HG03097 (cell line): ENCODE measurements around the gene TYMS.

ENCODE experiments used
- ATAC-seq: cut with Tn5 transposase; IDR thresholded peaks from one replicate; pipeline ENCODE4 v1.9.1; 2021; ENCODE audit not compliant: unreplicated experiment, low FRiP score

Gene TYMS

DNA sequence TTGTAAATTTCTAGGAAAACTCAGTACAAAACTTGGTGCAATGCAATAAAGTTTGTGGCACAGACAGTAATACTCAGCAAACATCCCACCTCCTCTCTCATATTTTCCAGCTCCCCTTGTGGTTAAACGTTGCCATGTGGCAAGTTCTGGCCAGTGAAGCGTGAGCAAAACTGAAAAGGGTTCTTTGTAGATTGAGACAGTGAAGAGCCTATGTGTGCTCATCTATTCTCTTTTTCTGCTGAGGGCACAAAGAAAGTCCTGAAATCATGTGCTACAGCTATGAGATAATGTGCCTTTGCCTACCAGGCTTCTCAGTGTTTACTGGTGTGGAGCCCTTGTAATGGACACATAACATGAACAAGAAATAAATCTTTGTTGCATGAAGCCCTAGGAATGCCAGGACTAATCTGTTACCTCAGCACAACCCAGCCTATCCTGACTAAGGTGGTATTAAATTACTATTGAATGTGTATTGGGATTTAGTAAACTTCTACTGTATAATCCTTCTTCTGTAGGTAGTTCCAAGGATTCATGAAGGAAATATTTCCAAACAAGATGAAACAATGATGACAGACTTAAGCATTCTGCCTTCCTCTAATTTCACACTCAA, 13.0 kb upstream of the TYMS start:
- ATAC-seq: no peak

DNA sequence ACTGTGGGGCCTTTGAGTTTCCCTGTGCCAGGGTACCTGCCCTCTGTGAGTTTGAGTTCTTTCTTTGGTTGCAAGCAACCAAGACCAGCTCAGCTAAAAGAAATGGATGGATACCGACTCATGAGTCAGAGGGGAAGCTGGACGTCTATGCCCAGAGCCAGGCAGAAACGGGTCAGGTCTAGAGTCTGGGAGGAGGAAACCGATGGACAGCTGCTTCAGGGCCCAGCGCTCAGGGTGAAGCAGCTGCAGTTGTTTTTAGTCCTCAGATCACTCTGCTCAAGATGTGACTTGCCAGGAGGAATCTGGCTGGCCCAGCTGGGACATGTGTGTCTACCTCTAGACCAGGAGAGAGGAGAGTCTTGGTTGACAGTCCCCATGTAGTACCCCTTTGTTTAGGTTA, 10.1 kb upstream of the TYMS start:
- no peak for ATAC-seq

DNA sequence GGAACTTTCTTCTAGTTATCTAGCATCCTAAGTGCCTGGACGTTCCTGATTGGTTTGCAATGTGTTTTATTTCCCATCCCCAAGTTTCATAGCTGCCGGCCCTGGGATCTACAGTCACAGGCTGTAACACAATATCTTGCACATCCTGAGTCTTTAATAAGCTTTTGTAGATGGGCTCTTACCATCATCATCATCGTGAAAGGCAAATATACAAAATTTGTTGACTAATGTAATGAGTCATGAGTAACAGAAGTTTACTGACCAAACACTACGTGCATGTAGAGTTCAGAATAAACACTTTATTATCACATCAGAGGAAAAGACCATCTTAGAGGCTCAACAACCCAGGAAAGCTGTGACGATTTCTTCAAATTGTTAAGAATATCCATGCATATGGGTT, 8.1 kb upstream of the TYMS start:
- no peak for ATAC-seq

DNA sequence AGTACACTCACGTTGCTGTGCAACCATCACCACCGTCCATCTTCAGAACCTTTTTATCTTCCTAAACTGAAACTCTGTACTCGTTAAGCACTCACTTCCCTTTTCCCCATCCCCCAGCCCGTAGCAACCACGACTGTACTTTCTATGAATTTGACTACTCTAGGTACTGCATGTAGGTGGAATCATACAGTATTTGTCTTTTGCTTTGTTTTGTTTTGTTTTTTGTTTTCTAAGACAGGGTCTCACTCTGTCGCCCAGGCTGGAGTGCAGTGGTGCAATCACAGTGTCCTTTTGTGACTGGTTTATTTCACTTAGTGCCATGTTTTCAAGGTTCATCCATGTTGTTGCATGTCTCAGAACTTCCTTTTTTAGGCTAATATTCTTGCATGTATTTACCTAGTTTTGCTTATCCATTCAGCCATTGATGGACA, 7.0 kb upstream of the TYMS start:
- peak; percentile 77 for ATAC-seq

DNA sequence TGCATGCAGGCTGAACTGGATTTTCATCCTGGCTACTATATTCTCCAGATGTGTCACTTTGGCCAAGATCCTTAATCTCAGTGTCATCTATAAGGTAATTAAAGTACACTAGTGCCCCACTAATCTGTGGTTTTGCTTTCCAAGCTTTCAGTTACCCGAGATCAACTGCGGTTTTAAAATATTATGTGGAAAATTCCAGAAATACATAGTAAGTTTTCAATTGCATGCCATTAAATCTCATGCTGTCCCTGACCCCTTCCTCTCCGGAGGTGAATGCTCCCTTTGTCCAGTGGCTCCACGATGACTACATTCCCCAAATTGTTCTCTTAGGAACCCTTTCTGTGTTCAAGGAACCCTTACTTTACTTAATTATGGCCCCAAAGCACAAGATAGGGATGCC, 5.3 kb upstream of the TYMS start:
- no peak for ATAC-seq

DNA sequence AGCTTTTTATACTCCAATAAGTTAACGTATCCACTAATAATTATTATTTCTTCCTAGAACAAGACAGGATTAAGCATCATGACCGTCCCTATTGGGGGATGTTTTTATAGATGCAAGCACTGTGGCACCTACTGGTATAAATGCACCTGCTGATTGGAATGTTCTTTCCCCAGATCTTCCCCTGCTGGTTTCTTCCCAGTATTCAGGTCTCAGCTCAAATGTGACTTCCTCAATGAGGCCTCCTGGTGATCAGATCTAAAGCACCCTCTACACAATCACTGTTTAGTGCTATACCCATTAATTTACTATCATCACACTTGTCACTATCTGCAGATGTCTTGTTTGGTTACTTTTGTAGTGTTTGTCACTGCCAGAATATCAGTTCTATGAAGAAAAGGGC, 3.9 kb upstream of the TYMS start:
- no peak for ATAC-seq

DNA sequence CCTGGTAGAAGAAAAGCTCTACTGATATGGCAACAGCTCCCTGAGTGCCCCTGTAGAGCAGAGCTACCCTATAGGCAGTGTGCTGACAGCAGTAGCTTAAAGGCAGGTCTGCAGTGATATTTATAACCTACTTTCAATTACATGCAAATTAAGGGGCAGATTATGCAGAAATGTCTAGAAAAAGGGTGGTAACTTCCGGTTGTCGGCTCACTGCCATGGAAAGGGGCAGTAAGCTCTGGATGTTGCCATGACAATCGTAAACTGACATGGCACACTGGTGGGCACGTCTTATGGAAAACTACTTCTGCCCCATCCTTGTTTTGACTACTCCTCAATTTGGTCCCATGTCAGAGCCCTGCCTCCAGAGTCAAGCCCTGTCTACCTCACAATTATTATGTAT, 2.9 kb upstream of the TYMS start:
- ATAC-seq: no peak

DNA sequence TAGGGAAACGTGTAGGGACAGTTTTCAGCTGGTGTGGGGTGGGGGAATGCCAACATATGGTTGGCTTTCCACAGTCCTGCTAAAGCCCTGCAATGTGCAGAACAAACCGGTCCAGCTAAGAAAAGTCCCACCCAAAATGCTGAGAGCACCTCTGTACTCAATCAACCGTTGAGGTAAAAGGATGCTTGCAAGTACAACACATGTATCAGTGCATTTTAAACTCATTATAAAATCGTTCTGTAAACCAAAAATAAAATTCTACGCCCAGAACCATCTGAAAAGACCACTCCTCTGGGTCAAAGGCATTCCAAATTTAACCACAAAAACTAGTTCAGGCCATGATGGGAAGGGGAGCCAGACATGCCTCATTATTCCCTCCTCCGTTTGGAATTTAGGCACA, 2.0 kb upstream of the TYMS start:
- ATAC-seq: no peak

DNA sequence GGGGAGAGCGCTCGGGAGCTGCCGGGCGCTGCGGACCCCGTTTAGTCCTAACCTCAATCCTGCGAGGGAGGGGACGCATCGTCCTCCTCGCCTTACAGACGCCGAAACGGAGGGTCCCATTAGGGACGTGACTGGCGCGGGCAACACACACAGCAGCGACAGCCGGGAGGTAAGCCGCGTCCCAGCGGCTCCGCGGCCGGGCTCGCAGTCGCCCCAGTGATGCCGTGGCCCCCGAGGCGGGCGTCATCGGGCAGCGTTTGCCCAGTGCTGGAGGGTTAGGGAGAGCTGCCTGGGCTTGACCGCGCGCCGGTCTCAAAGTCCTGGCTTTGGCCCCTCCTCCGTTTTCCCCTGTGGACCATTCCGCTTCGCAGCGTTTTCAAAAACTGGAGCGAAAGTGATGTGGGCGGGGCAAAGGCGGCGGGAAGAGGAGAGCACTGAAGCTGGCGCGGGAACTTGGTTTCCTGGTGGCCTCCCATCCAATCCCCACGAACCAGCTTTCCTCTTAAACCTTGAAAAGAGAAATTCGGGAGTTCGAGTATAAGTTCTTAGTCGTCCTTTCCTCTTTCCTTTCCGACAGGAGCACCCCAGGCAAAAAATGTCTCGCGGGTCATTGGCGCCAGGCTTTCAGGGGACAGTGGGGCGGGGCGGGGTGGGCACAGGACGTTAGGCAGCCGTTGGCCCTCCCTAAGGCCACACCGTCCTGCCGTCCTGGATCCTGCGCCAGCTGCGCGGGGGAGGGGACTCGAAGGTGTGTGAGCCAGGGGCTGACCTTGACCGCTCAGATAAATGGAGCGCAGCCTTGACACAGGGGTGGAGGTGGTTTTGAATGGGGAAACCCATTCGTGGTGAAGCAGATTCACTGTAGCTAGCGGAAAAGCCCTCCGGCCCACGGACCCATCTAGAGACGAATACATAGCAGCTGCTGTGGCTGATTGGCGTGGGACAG, 821 bp downstream of the TYMS start:
- peak; percentile 57 for ATAC-seq

DNA sequence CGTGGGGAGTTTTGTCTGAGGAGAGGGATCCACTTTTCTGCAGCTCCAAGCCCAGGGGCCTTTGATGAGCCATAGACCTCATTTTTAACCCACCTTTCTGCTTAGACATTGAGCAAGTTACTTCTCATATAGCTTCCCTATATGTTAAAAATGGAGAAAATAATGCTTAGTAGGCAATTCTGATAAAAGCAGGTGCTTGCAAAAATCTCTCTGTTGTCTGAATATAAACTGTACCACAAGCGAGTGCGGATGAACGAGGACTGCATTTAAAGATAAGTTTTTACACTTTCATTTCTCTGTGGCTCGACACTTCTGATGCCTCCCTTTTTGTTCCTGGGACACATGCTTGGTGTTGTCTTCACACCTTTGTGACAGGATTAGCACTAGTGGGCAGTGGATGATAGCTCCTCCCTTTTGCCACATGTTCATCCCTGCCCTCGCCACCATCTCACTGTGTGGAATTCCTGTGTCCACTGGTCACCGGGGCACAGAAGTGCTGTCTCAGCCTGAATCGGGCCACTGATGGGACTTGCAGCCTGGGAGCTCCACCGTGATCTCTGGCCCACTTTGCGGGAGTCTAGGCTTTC, 1.6 kb downstream of the TYMS start:
- ATAC-seq: no peak

DNA sequence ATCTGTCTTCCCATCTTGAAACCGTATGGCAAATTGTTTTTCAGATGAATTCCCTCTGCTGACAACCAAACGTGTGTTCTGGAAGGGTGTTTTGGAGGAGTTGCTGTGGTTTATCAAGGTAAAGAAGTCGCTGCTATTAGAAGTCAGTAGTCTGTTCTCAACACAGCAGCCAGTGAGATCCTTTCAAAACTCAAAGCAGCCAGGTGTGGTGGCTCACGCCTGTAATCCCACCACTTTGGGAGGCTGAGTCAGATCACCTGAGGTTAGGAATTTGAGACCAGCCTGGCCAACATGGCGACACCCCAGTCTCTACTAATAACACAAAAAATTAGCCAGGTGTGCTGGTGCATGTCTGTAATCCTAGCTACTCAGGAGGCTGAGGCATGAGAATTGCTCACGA, 2.1 kb downstream of the TYMS start:
- ATAC-seq: no peak

DNA sequence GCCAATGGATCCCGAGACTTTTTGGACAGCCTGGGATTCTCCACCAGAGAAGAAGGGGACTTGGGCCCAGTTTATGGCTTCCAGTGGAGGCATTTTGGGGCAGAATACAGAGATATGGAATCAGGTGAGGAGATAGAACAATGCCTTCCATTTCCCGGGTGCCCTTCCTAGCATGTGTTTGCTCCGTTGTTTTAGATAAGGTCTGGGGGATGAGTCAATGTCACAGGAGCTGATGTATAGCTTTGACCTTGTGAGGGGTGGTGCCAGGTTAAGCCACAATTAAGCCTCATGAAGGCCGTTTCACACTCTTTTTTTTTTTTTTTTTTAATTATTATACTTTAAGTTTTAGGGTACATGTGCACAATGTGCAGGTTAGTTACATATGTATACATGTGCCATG, 4.7 kb downstream of the TYMS start:
- no peak for ATAC-seq

DNA sequence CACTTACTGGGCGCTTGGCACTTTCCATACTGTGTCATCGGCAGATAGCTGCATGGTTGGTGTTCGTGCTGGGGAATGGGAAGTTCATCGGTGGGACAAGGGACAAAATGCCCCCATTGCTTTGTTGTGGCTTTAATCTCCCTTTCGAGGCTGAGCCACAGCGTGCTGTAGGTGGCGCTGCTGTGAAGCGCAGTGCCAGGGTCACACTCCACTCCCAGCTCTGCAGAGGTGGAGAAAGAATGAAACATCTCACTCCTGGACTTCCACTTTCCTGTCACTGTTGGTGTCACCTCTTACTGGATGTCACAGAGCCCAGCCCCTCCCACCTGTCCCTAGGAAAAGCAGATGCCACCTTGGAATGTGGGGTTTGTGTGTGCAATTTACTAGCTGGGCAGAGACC, 8.7 kb downstream of the TYMS start:
- ATAC-seq: no peak

DNA sequence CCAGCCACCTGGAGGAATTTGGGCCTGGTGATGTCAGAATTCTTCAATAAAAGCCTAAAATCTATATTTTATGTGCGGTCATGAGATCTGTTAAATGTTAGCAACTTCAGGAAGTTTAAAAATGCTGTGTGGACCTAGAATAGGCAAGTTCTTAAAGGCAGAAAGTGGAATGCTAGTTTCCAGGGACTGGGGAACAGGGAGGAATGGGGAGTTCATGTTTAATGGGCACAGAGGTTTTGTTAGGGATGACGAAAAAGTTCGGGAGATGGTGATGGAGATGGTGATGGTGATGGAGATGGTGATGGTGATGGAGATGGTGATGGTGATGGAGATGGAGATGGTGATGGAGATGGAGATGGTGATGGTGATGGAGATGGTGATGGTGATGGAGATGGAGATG, 9.2 kb downstream of the TYMS start:
- ATAC-seq: no peak

DNA sequence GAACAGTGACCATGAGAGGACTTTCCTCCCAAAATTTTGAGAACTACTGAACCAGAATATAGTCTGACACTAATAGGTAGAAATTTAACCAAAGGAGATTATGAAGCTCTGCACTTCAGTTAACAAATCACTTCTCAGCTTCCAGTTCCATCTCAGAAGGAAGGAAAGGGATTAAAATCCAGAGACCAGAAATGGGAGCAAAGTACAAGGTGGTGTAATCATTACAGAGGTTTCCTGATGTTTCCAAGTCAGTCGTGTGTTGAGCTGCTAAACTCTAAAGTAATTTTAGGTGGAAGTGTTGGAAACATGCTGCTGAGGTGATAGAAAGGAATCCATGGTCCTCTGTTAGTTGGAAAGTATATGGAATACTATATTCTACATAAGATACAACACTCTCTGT, 10.8 kb downstream of the TYMS start:
- ATAC-seq: no peak

DNA sequence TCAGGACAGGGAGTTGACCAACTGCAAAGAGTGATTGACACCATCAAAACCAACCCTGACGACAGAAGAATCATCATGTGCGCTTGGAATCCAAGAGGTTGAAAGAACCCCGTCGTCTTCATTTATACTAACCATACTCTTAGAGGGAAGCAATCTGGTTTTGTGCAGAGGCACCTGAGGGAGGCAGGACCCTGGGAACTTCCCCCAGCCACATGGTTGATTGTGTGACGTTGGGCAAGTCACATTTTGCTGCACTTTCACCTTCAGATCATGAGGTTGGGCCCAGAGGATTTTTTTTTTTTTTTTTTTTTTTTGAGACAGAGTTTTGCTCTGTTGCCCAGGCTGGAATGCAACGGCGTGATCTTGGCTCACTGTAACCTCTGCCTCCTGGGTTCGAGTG, 11.6 kb downstream of the TYMS start:
- no peak for ATAC-seq

DNA sequence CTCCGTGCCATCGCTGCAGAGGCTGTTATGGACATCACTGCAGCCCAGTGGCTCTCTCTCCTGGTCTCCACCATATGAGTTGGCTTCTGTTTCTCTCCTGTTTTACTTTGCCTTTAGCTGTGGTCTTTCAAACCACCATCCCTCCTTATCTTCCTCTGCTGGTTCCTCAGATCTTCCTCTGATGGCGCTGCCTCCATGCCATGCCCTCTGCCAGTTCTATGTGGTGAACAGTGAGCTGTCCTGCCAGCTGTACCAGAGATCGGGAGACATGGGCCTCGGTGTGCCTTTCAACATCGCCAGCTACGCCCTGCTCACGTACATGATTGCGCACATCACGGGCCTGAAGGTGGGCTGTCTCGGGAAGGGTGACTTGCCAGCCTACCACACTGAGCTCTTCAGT, 13.1 kb downstream of the TYMS start:
- ATAC-seq: no peak

DNA sequence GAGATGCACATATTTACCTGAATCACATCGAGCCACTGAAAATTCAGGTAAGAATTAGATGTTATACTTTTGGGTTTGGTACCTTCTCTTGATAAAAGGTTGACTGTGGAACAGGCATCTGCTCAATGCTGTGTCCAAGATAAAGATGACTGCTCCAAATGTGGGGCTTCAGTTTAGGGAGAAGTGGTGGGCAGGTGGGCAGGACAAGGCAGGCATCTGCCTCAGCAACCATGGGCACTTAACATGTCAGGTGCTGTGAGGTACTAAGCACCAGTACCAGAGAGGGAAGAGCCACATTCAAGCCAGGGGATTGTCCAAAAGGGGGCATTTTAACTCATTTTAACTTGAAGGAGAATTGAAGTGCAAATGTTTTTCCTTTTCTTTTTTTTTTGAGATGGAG, 14.0 kb downstream of the TYMS start:
- ATAC-seq: no peak

DNA sequence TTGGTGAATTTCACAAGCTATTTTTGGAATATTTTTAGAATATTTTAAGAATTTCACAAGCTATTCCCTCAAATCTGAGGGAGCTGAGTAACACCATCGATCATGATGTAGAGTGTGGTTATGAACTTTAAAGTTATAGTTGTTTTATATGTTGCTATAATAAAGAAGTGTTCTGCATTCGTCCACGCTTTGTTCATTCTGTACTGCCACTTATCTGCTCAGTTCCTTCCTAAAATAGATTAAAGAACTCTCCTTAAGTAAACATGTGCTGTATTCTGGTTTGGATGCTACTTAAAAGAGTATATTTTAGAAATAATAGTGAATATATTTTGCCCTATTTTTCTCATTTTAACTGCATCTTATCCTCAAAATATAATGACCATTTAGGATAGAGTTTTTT, 15.9 kb downstream of the TYMS start:
- ATAC-seq: no peak

DNA sequence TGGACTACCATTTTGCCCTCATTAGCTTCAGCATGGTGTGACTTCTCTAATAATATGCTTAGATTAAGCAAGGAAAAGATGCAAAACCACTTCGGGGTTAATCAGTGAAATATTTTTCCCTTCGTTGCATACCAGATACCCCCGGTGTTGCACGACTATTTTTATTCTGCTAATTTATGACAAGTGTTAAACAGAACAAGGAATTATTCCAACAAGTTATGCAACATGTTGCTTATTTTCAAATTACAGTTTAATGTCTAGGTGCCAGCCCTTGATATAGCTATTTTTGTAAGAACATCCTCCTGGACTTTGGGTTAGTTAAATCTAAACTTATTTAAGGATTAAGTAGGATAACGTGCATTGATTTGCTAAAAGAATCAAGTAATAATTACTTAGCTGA, 16.3 kb downstream of the TYMS start:
- no peak for ATAC-seq

DNA sequence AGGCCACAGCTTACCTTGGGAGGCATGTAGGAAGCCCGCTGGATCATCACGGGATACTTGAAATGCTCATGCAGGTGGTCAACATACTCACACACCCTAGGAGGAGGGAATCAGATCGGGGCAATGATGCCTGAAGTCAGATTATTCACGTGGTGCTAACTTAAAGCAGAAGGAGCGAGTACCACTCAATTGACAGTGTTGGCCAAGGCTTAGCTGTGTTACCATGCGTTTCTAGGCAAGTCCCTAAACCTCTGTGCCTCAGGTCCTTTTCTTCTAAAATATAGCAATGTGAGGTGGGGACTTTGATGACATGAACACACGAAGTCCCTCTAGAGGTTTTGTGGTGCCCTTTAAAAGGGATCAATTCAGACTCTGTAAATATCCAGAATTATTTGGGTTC, 17.9 kb downstream of the TYMS start:
- ATAC-seq: no peak

DNA sequence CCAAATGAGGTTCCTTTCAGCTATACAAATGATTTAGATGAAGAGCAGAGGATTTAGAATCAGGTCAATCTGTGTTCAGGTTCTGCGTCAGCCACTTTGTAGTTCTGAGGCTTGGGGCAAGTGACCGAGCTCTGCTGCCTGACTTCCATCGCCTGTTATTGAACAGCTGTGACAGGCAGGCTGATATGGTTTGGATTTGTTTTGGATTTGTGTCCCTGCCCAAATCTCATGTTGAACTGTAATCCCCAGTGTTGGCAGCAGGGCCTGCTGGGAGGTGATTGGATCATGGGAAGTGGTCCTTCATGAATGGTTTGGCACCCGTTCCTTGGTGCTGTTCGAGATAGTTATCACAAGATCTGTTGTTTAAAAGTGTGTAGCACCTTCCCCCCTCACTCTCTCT, 18.6 kb downstream of the TYMS start:
- no peak for ATAC-seq
